ENCODE data around the gene OR14A2.
"Not testable (repeated sequence)": the region's sequence is repeated elsewhere in the genome, so short reads cannot be mapped to it uniquely, and the experiment has no call there.

OR14A2 gene

DNA sequence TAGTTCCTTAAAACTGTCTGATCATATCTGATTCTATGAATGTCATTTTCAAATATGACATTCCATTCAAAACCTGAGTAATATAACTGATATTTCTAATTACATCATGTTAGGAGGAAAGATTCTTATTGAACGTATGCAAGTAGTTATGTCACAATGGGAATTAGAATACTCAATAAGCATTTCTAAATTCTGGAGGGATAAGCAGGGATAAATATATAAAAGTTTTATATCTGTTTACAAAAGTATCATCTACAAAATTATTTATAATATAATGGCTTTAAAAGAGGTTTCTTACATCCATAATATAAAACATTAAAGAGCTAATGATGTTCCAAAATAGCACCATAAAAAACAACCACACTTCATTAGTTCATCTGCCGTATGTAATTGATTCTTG, at the start of gene OR14A2:
TSS of gene OR14A2 (minus strand) at position 101 of the 400 bp plus-strand sequence.
- DNase-seq (ENCODE audit: low read depth, low spot score) = no peak

DNA sequence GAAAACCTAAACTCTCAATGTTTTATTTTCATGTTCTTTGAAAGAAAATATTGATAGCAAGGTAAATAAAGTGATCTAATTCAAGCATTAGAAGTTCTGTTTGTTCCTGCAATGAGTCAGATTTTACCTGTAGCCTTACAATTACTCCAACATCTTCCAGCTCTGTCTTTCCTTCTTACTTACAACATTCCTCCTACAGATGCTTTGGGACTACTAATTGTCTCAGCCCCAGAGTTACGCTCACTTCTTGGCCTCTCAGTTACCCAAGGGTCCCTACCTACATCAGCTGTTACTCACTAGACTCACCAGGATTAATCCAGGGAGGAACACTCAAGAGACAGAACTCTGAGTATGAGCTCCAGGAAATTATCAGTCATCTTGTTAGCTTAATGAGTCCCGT, 49.6 kb upstream of the OR14A2 start:
- no peak for DNase-seq (ENCODE audit: low read depth, low spot score)

DNA sequence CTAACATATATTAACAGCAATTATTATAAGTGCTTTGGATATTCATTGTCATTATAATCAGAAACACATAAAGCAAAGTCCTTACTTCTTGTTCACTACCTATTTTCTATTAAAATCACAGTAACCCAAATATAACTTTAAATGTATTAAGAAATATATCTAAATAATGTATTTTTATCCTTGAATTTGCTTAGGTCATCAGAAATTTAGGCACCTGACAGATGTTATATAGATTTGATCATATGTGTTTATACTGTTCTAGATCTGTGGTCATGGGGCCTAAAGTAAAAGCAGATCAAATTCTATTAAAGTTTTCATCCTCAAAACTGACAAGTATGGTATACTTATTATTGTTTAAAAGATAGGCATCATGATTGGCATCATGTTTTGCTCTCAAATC, 21.7 kb upstream of the OR14A2 start:
- DNase-seq (ENCODE audit: low read depth, low spot score) = no peak

DNA sequence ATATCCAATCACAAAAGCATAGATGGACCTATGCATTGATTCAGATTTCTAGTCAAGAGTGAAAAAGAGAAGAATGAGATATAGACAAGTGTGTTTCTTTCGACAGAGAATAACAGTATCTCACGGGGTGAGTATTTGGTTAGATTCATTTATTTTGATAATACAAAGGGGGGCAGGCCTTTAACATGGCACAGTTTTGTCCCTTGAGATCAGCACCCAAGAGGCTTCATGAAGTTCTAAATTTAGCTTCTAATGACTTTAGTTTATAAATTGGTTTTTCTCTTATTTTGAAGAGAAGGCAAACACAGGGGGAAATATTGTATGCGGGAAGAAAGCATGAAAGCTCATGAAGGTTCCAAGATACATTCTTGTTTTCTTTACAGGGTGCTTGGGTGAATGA, 12.5 kb upstream of the OR14A2 start, which contains the start of gene OR1C1:
TSS of gene OR1C1 (minus strand) at position 101 of the 400 bp plus-strand sequence. CDS start 2,150 bp downstream, outside the sequence.
- DNase-seq (ENCODE audit: low read depth, low spot score) = no peak

DNA sequence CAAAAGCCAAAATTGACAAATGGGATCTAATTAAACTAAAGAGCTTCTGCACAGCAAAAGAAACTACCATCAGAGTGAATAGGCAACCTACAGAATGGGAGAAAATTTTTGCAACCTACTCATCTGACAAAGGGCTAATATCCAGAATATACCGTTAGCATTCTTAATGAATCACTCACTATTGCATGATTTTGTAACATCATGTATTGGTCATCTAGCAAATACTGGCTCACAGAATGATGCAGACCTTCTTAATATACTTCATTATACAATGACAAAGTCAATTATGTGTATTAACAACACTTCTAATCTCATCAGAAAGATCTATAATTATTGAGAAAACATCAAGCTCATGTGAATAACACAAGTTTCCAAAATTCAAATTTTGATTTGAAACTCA, 6.4 kb upstream of the OR14A2 start:
- not testable (repeated sequence) for DNase-seq (ENCODE audit: low read depth, low spot score)

DNA sequence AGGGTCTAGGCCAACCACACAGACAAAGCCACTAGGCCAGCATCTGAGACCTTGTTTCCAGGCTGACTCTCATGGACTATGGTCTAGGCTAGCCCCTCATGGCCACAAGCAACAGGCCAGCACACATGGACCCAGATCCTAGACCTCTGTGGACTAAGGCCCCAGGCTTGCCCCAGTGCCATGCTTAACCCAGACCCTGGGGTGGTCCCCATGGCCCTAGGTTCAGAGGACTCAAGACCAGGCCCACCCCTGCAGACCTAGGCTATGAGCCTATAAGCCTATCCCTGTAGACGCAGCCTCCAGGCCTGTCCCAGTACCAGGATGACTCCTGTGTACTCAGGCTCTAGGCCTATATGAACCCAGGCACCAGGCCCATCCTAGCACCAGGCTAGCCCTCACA, 1.9 kb upstream of the OR14A2 start:
- DNase-seq (ENCODE audit: low read depth, low spot score) = no peak

DNA sequence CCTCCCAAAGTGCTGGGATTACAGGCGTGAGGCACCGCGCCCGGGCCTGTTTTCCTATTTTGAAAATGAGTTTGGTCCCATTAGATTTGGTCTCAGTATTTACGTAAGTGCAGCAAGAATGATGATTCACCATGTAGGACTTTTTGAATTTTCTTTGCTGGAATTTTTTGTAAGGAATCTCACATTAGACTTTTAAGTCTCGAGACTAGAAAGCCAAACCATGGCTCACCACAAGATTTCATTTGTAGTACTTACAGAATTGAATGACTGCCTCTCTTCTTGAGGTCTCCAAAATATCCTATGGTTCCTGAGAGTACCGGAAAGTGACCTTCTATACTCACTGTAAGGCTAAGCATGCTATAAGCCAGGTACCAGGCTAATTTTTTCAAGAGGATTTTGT, 325 bp downstream of the OR14A2 start:
- DNase-seq (ENCODE audit: low read depth, low spot score) = no peak

DNA sequence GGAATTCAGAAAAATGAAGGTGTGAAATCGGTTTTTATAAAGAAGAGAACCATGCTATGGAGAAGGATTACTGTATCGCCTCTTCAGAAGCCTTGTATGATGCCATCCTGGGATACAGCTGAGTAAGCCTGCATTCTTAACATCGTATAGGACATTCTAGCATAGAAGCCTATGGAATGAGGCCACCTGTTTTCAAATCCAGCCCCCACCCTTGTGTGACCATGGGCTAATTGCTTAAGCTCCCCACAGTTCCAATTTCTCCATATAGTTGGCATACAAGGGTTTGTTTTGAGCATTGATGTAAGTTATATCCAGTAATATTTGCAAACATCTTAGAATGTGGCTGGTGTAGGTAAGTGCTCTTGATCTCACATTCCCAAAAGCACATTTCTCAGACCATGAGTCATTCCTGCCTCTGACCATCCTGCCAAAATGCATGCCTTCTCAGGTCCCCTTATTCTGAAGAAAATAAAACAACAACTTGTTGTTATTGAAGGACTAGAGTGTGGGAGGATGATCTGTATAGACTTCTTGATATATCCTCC, 1.5 kb downstream of the OR14A2 start:
- no peak for DNase-seq (ENCODE audit: low read depth, low spot score)

DNA sequence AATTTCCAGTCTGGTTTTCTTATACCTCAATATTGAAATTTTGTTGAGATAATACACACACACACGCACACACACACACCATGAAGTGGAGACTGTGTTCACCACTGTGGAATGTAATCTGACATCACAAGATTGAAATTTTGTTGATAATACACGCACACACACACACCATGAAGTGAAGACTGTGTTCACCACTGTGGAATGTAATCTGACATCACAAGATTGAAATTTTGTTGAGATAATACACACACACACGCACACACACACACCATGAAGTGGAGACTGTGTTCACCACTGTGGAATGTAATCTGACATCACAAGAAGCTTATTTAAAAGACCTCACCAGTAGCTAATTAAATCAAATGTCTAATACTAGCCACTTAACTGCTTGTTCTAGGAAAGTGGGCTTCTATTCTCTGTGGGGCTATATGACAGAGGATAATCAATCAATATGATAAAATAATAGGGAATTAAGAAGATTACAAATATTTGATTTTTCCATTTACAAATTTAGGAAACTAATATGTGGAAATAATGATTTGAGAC, 5.7 kb downstream of the OR14A2 start:
- DNase-seq (ENCODE audit: low read depth, low spot score) = not testable (repeated sequence)

DNA sequence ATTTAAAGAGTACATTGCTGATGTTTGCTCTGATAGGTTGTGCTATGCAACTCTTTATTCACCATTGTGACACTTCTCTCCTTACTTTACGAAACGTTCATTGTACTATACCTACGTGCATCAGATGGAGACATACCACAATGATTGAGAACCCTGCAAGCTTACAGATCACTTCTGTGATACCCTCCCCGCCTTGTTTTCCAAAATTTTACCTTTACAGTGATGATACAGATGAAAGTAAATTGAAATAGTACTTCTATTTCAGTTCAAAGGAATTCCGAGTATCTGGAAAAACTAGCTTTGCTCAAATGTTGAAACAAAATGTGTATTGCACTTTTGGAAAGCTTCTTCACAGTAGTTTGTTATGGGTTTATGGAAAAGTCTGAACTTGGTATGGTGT, 6.2 kb downstream of the OR14A2 start:
- no peak for DNase-seq (ENCODE audit: low read depth, low spot score)

DNA sequence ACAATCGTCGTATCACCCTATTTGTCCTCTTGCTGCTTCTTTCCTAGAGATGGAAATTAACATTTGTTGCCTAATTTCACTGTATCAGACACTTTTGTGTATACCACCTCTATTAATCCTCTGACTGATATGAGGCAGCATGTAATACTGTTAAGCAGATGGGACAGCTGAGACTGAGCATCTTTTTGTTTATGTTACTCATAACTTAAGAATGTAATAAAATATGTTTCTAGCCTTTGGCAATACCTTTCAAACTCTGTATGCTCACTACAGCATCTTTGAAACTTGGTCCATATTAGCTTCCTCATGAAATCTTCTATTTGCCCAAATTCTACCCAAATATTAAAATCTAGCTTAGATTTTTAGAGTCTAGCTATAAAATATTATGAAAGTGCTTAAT, 7.2 kb downstream of the OR14A2 start:
- DNase-seq (ENCODE audit: low read depth, low spot score) = no peak

DNA sequence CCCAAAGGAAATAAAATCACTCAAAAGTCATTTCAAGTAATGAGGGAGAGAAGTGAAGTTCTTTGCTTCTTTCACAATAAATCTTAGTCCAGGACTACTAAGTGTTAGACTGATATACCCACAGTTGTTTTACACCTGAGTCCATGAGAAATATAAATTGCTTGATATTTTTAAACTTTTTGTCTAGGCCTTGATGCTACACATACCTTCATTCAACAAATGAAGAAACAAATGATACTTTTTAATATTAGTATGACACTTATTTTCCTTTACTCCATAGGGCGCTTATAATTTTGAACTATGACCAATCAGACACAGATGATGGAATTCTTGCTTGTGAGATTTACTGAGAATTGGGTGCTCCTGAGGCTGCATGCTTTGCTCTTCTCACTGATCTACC, 9.6 kb downstream of the OR14A2 start, which contains the start of gene OR14K1:
TSS of gene OR14K1 (plus strand) at position 301 of the 400 bp plus-strand sequence. CDS start at position 301, 0 bp downstream.
- DNase-seq (ENCODE audit: low read depth, low spot score) = no peak

DNA sequence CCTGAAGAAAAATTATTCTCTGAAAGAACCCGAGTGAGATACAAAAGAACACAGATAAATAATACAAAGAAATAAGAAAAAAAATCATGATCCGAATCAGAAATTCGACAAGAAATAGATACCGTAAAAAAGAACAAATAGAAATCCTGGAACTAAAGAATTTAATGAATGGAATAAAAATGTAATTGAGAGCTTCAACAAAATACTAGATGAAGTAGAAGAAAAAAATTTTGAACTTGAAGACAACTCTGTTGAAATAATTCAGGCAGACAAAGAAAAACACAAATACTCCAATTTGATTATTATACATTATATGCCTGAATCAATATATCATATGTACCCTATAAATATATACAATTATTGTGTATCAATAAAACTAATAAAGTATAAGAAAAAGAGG, 26.7 kb downstream of the OR14A2 start:
- DNase-seq (ENCODE audit: low read depth, low spot score) = no peak

DNA sequence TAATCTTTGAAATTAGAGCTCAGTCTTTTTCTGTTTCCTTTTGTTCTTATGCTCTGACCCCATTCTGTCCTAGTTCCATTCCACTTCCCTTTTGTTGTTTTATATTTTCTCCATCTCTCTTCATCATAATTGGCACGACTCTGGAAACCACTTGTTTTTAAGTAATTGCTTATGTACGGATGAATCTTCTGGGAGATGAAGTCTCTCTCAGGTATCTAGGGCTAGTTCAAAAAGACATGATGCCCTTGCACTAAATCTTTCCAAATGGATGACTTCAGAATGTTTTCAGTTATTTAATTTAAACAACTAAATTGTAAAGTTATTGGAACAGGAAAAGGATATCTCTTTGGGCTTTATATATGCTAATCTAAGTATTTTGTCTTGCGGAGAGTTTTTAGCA, 31.4 kb downstream of the OR14A2 start, which contains the start of gene OR6F1:
TSS of gene OR6F1 (minus strand) at position 101 of the 400 bp plus-strand sequence. CDS start 3,891 bp downstream, outside the sequence.
- DNase-seq (ENCODE audit: low read depth, low spot score) = no peak

DNA sequence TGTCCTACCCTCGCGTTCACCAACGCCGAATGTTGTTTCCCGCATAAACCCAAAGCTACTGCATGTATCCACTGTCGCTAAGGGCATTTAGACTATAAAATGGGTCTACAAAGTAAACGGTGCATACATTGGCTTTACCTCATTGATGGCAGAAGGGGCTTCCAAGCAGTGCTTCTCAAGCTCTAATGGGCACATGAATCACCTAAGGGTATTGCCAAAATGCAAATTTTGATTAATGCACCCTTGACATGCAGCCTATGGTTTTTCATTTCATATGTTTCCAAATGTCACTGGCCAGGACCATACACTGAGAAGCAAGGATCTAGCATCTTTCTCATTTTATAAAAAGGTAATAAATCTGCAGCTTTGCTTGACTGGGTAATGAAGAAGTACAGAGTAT, 34.2 kb downstream of the OR14A2 start:
- DNase-seq (ENCODE audit: low read depth, low spot score) = no peak

DNA sequence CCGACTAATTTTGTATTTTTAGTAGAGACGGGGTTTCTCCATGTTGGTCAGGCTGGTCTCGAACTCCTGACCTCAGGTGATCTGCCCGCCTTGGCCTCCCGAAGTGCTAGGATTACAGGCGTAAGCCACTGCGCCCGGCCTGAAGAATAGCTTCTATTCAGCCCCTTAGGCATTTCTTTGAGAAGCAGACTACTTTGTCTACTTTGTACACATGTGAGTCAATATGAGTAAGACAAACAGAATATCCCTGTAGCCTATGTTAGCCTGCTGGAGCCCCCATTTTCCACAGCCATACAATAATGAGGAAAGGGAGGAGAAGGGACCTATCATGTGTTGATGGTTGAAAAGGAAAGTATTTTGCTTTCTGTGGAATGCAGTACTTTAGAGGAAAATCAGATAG, 37.3 kb downstream of the OR14A2 start:
- not testable (repeated sequence) for DNase-seq (ENCODE audit: low read depth, low spot score)

DNA sequence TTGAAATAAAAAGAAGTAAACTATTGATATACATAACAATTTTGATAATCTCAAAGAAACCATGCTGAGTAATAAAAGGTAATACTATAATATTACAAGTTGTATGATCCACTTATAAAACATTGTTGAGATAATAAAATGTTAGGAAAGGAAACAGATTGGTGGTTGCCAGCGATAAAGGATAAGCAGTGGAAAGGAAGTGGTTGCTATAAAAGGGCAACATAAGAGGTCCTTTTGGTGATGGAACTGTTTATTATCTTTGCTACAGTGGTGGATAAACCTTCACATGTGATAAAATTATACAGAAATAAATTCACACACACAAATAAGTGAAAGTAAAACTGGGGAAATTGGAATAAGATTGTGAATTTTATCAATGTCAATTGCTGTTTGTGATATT, 46.6 kb downstream of the OR14A2 start:
- no peak for DNase-seq (ENCODE audit: low read depth, low spot score)

DNA sequence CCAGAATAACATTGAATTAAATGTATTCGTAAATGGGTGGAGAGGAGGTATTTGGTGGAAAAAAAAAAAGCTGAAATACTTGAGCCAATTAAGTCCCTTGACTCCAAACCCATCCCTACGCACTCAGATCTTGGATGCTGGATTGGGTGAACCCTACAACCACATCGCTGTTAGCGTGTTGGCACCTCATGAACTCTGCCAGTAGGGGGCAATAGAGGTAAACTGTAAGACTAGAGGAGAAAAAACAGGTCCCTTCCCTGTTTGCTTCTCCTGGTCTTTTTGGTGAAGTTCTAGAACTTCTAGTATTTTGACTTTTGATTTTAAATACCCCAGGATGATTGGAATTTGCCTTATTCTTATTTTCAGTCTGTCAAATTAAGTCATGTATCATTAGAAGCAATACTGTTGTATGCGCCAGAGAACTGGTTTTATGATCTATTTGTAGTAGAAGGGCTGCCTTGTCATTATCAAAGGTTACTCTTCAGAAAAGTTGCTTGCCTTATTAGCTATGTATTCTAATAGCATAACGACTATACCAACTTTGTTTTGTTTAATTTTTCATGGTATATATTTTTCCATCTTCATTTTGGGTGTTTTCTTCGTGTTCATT, 66.5 kb downstream of the OR14A2 start:
- no peak for DNase-seq (ENCODE audit: low read depth, low spot score)

DNA sequence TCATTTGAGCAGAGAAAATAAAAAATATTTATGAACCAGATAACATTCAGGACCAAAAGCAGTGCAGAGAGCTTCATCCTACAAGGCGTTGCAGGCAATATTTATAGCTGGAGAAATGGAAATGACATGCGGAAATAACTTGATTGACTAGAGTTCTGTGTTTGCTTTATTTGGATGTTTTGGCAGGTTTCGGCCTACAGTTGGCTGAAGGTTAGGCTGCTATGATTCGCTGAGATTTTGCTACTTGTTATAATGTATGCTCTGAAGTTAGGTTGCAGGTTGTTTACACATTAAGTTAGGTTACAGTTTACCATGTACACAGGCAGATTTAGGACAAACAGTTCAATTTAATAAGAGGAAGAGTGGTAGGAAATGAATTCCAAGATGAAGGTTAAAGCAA, 67.8 kb downstream of the OR14A2 start:
- no peak for DNase-seq (ENCODE audit: low read depth, low spot score)

DNA sequence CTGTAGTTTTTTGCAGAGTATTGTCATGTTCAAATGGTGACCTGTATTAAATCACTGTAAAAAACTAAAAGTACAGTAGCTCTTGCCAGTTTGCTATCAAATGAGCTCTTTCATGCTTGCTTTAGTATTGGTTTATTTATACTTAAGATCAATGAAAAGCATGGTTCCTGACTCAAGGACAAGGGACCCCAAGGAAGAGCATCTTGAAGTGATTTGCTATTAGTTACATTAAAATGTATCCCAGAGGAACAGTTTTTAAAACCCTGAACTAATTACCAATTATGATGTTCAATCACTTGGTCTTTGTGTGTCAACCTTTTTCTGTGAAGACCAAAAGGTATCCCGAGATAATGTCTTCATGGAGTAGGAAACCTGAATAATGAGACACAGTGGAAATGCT, 68.3 kb downstream of the OR14A2 start, which contains the start of gene OR13G1:
TSS of gene OR13G1 (minus strand) at position 101 of the 400 bp plus-strand sequence. CDS start 6,698 bp downstream, outside the sequence.
- no peak for DNase-seq (ENCODE audit: low read depth, low spot score)
